Heart left ventricle (tissue), 16 donors: ENCODE results near the gene GAB2. TPM values are rescaled to one million over a fixed set of nuclear protein-coding genes. Genes with fewer than 3 reads are reported as not detected.

Experiments used
- ATAC-seq, 4 donors: fragments of 200-7000 bp; cut with Tn5 transposase; one replicate each; pipeline ENCODE4 v1.9.1; 2020 to 2022; ENCODE audit warnings: moderate library complexity in 4 of 4, mild to moderate bottlenecking in 3 of 4, moderate number of reproducible peaks in 1 of 4
- DNase-seq, 5 donors: peaks; one replicate each; pipeline ENCODE4 v3.0.0-alpha.2; 2020
- H3K27ac ChIP-seq, 12 donors: fragments of 200-600 bp; sonication (generic) in 4 of 12; one replicate each; pipeline versions ENCODE4 v1.5.0 to v1.8.0; 2016 to 2022; ENCODE audit warnings: mild to moderate bottlenecking in 2 of 12
- H3K27me3 ChIP-seq, 9 donors: fragments of 200-600 bp; sonication (generic) in 2 of 9; one replicate each; pipeline versions ENCODE4 v1.5.1 to v1.8.0; 2016 to 2022; ENCODE audit warnings: mild to moderate bottlenecking in 3 of 9
- H3K36me3 ChIP-seq, 9 donors: fragments of 200-600 bp; sonication (generic) in 2 of 9; one replicate each; pipeline versions ENCODE4 v1.5.0 to v1.8.0; 2018 to 2022; ENCODE audit warnings: mild to moderate bottlenecking in 2 of 9
- H3K4me1 ChIP-seq, 12 donors: fragments of 200-600 bp; sonication (generic) in 4 of 12; one replicate each; pipeline versions ENCODE4 v1.5.0 to v1.8.0; 2016 to 2022; ENCODE audit warnings: mild to moderate bottlenecking in 3 of 12
- H3K4me3 ChIP-seq, 12 donors: fragments of 200-600 bp; sonication (generic) in 4 of 12; one replicate each; pipeline versions ENCODE4 v1.5.0 to v1.8.0; 2017 to 2022; ENCODE audit warnings: mild to moderate bottlenecking in 9 of 12, moderate library complexity in 4 of 12
- H3K9me3 ChIP-seq, 12 donors: fragments of 200-600 bp; sonication (generic) in 4 of 12; one replicate each; pipeline versions ENCODE4 v1.5.0 to v1.8.0; 2016 to 2022; ENCODE audit warnings: mild to moderate bottlenecking in 1 of 12
- CTCF ChIP-seq, 12 donors: fragments of 200-600 bp; sonication (generic) in 4 of 12; IDR thresholded peaks; one replicate each; pipeline versions ENCODE4 v1.5.0 to v1.8.0; 2018 to 2022; ENCODE audit warnings: antibody characterized with exemption in 12 of 12, mild to moderate bottlenecking in 5 of 12
- POLR2A ChIP-seq, 2 donors: fragments of 450-650 bp; IDR thresholded peaks; one replicate each; pipeline ENCODE4 v1.6.1; 2017; ENCODE audit warnings: antibody characterized with exemption in 2 of 2, mild to moderate bottlenecking in 2 of 2, moderate library complexity in 2 of 2
- WGBS, 4 donors: extraction: QIAGEN DNeasy Blood & Tissue Kit in 2 of 4; methylation state at CpG; one replicate each; pipeline versions ENCODE4 v1.1.5 to v1.1.7; 2013 to 2018; 5-methylcytosine and 5-hydroxymethylcytosine counted together
- intact Hi-C, 10 donors: fragments of 100-400 bp; cut with DNase I; formaldehyde crosslinking; loops; one replicate each; pipeline versions ENCODE4 v1.11.1 to v1.14.2; 2022
- polyA plus RNA-seq, 2 donors: library from polyadenylated mRNA; stranded (reverse); fragments of 200-250 nt; gene quantifications; one replicate each; pipeline ENCODE4 v1.2.3, GENCODE V29; 2013
- total RNA-seq, 9 donors: library from RNA; depleted of rRNA in 2 of 9; stranded (reverse); fragments of >200 nt in 2 of 9; fragmentation: NEBNext Ultra II Directional in 3 of 9; extraction: Animal tissue kit (Norgen Biotek cat#: 25700) in 3 of 9; gene quantifications; one replicate each; pipeline versions ENCODE4 v1.1.0 to v1.2.4, GENCODE V29; 2016 to 2023
- donor health status: ischemic (EF 13 %, LVEDD 7.1; RV severe dilation, severe dysfunction).
- donor health status: healthy with polysubstance abuse.
- donor health status: DM: no; HTN: yes; CAD: no.
- donor health status: DM: no; HTN: no; CAD: no.
- donor health status: ischemic (EF 25% LVEDD 6.9; RV normal size, moderate dysfunction).
- donor health status: ischemic (EF 25% LVEDD 5.7; RV mildly dilated, moderate dysfunction).
- donor health status: healthy.
- donor health status: DM: yes; HTN: yes; CAD: no.
- donor health status: ischemic (EF 35%, LVEDD 5.7; RV mildly dilated, moderate dysfunction).
- donor health status: nonischemic (EF 11% LVEDD 7.7; RV severe dilation, severe dysfunction).
- donor health status: DM: yes; HTN: yes; CAD: no.
- donor health status: PGD.
- donor health status: ischemic (EF 29% LVEDD 5.4; RV normal size, mild dysfunction).
- donor health status: nonischemic (EF 23%, LVEDD 6.1; RV moderate dilation, normal function).

GAB2 gene
- total and polyA plus RNA-seq, 11 donors: 6.1 to 53.0 (median 30.0) TPM

- H3K27ac ChIP-seq: peak overlapping the region in 4 of 12 donors; percentile 2 to 96 (median 82)
- H3K27me3 ChIP-seq: no peaks in the 10 kb centered on the region
- H3K36me3 ChIP-seq: no peaks in the 10 kb centered on the region
- no peaks in the 10 kb centered on the region for H3K9me3 ChIP-seq
- DNase-seq (no peak), ATAC-seq (no peak)
- intact Hi-C loops: loop anchor here in 2 of 10 donors (5.0 to 10.0 kb wide), 2 partner anchors 36 to 103 kb away; no protein-coding TSS in a partner anchor
- peaks cover 0 to 90% (median 69%) of the 10 kb centered on the region in 12 donors for H3K4me1 ChIP-seq
- TF ChIP-seq POLR2A (IDR thresholded peaks at IDR 0.05) (no peak), CTCF (IDR thresholded peaks at IDR 0.05) (no peak)
- H3K4me3 ChIP-seq: no peak overlapping the region
These were observed 69.7 kb downstream of the GAB2 start for GRCh38 chr11:78347956-78348355.

- Histone ChIP-seq H3K27ac (peak overlapping the region in 3 of 12 donors; percentile 6 to 18 (median 7)), H3K4me3 (no peak overlapping the region), H3K4me1 (peaks cover 0 to 79% (median 57%) of the 10 kb centered on the region in 12 donors), H3K27me3 (no peaks in the 10 kb centered on the region), H3K9me3 (no peaks in the 10 kb centered on the region), H3K36me3 (no peaks in the 10 kb centered on the region)
- ATAC-seq: no peak
- intact Hi-C loops: loop anchor here in 2 of 10 donors (5.0 to 10.0 kb wide), 2 partner anchors 34 to 102 kb away; no protein-coding TSS in a partner anchor
- no peak for TF ChIP-seq POLR2A (IDR thresholded peaks at IDR 0.05)
- TF ChIP-seq CTCF (IDR thresholded peaks at IDR 0.05): no peak
- WGBS, 4 donors: 64 to 81% (median 73%) methylated on average over 1 of the region's 1 CpG
- no peak for DNase-seq
These were observed 70.8 kb downstream of the GAB2 start for GRCh38 chr11:78346799-78347198.

GRCh38 chr11:78345450-78345849, 72.2 kb downstream of the GAB2 start:
- ATAC-seq (no peak), DNase-seq (no peak)
- no peak overlapping the region for H3K4me3 ChIP-seq
- intact Hi-C loops: loop anchor here in 2 of 10 donors (5.0 to 10.0 kb wide), 2 partner anchors 33 to 101 kb away; no protein-coding TSS in a partner anchor
- H3K4me1 ChIP-seq: peaks cover 0 to 68% (median 45%) of the 10 kb centered on the region in 12 donors
- peak overlapping the region in 6 of 12 donors; percentile 0 to 33 (median 10) for H3K27ac ChIP-seq
- no peaks in the 10 kb centered on the region for H3K9me3 ChIP-seq
- H3K27me3 ChIP-seq: no peaks in the 10 kb centered on the region
- TF ChIP-seq POLR2A (IDR thresholded peaks at IDR 0.05) (no peak), CTCF (IDR thresholded peaks at IDR 0.05) (no peak)
- WGBS, 4 donors: 83 to 90% (median 84%) methylated on average over 3 of the region's 3 CpGs
- no peaks in the 10 kb centered on the region for H3K36me3 ChIP-seq

GRCh38 chr11:78344676-78345075, 72.9 kb downstream of the GAB2 start:
- H3K36me3 ChIP-seq: no peaks in the 10 kb centered on the region
- intact Hi-C loops: loop anchor here in 2 of 10 donors (5.0 to 10.0 kb wide), 2 partner anchors 32 to 100 kb away; no protein-coding TSS in a partner anchor
- no peak overlapping the region for H3K27ac ChIP-seq
- WGBS, 4 donors: 91 to 99% (median 98%) methylated on average over 2 of the region's 2 CpGs
- no peaks in the 10 kb centered on the region for H3K27me3 ChIP-seq
- DNase-seq (no peak), ATAC-seq (no peak)
- H3K4me3 ChIP-seq: no peak overlapping the region
- H3K4me1 ChIP-seq: peaks cover 0 to 68% (median 38%) of the 10 kb centered on the region in 12 donors
- TF ChIP-seq POLR2A (IDR thresholded peaks at IDR 0.05): no peak
- TF ChIP-seq CTCF (IDR thresholded peaks at IDR 0.05): no peak
- no peaks in the 10 kb centered on the region for H3K9me3 ChIP-seq
